Measurements from ENCODE around the gene EYA2.

DNA sequence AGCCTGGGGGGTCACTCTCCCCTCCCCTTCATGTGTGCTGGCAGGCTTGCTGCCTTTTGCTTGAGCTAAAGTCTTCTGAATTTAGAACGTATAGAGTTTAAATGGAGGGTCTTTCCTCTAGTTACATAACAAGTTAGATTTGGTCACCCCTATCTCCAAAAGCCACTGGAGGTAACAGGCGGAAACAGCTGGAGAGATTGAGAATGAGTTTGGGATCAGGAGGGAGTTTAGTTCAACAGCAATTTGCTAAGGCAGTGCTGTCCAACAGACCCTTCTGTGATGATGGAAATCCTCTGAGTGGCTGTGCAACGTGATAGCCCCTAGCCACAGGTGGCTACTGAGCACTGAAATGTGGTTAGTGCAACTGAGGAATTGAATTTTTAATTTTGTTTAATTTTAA, 132.8 kb downstream of the EYA2 start:
- no peak for TF ChIP-seq POLR2A (IDR thresholded peaks at IDR 0.05)
- no peak for TF ChIP-seq CTCF (IDR thresholded peaks at IDR 0.05)
